Activated CD4-positive, alpha-beta T cell treated with anti-CD3 and anti-CD28 coated beads for 24 hours (primary cell): ENCODE results near the gene PHYH.
"Not testable (repeated sequence)": the region's sequence is repeated elsewhere in the genome, so short reads cannot be mapped to it uniquely, and the experiment has no call there.

Source experiments
- DNase-seq, 2 donors: peaks; one replicate each; pipeline ENCODE4 v3.0.0-alpha.2; 2020; ENCODE audit warnings: low read depth in 2 of 2

PHYH gene

GRCh38 chr10:13299437-13300287 is at the start of gene PHYH:
PHYH (minus strand) TSS chr10:13300064; CDS start chr10:13300042, 22 bp downstream.
- DNase-seq = peak; percentile 59 to 66

GRCh38 chr10:13348216-13349017 is 48.6 kb upstream of the PHYH start, which contains the start of gene SEPHS1:
SEPHS1 (minus strand) TSS chr10:13348293; CDS start chr10:13344950, 3,343 bp downstream.
- DNase-seq = peak; percentile 68 to 75

- DNase-seq = peak; percentile 63 to 69
Observed at GRCh38 chr10:13347500-13348156, 47.8 kb upstream of the PHYH start.

GRCh38 chr10:13347043-13347499 is 47.2 kb upstream of the PHYH start:
- no peak for DNase-seq

- no peak for DNase-seq
Observed at GRCh38 chr10:13346283-13347042, 46.6 kb upstream of the PHYH start.

GRCh38 chr10:13340626-13341376 is 40.9 kb upstream of the PHYH start:
- DNase-seq = no peak

- no peak for DNase-seq
Observed at GRCh38 chr10:13340068-13340467, 40.2 kb upstream of the PHYH start.

GRCh38 chr10:13338390-13339110 is 38.7 kb upstream of the PHYH start:
- no peak for DNase-seq

- DNase-seq = no peak
Observed at GRCh38 chr10:13337827-13338196, 37.9 kb upstream of the PHYH start.

GRCh38 chr10:13337128-13337826 is 37.4 kb upstream of the PHYH start:
- no peak for DNase-seq

GRCh38 chr10:13335881-13336280 is 36.0 kb upstream of the PHYH start:
- no peak for DNase-seq

- DNase-seq = no peak
Observed at GRCh38 chr10:13334556-13334955, 34.7 kb upstream of the PHYH start.

GRCh38 chr10:13331646-13332045 is 31.8 kb upstream of the PHYH start:
- DNase-seq = no peak

- DNase-seq = not testable (repeated sequence)
Observed at GRCh38 chr10:13330980-13331379, 31.1 kb upstream of the PHYH start.

- DNase-seq = no peak
Observed at GRCh38 chr10:13329565-13329964, 29.7 kb upstream of the PHYH start.

GRCh38 chr10:13328613-13329012 is 28.7 kb upstream of the PHYH start:
- DNase-seq = no peak

- no peak for DNase-seq
Observed at GRCh38 chr10:13328126-13328525, 28.3 kb upstream of the PHYH start.

- no peak for DNase-seq
Observed at GRCh38 chr10:13327534-13327933, 27.7 kb upstream of the PHYH start.

- DNase-seq = no peak
Observed at GRCh38 chr10:13322615-13323148, 22.8 kb upstream of the PHYH start.
